ENCODE results near the gene GLP1R. TPM values are rescaled to one million over a fixed set of nuclear protein-coding genes. Genes with fewer than 3 reads are reported as not detected.
"Not testable (repeated sequence)": the region's sequence is repeated elsewhere in the genome, so short reads cannot be mapped to it uniquely, and the experiment has no call there.

GLP1R gene
- total RNA-seq, 1 experiment from 2014 or later: not detected

DNA sequence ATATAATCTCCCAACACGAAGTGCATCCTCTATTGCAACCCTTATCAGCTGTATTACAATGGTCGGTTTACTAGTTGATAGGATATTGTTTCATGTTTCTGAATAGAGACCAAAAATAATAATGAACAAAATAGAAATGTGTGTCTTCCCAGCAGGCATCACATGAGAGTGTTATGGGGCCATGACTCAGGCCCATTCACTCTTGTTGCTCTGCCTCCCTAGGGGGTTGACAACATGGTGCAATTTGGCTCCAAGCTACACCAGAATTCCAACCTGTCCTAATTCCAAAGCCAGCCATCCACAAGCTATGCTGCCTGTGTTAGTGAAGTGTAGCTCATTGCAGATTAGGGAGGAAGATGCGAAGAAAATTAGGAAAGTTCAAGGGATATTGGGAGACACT, 79.5 kb downstream of the GLP1R start:
- no peak for DNase-seq (ENCODE audit: low spot score)

GRCh38 chr6:39128832-39129231, 80.3 kb downstream of the GLP1R start:
- DNase-seq (ENCODE audit: low spot score): no peak

GRCh38 chr6:39130691-39131090, 82.1 kb downstream of the GLP1R start:
- no peak for DNase-seq (ENCODE audit: low spot score)

DNA sequence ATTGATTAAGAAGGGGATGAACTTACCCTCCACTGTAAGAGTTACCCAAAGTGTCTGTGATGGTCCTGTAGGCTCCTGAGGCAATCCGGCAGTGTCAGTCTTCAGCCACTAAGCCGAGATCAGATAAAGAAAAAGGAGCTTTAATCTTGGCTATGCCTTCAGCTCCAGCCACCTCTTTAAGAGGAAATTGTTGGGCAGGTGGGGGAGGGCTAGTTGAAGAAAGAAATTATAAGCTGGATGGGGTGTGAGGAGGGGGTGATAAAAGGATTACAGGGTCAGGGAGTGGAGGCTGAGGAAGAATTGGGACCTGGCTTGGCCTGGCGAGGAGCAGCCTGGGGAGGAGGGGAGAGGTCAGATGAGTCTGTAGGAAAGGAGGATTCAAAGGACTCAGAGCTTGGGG, 86.2 kb downstream of the GLP1R start:
- DNase-seq (ENCODE audit: low spot score): not testable (repeated sequence)

DNA sequence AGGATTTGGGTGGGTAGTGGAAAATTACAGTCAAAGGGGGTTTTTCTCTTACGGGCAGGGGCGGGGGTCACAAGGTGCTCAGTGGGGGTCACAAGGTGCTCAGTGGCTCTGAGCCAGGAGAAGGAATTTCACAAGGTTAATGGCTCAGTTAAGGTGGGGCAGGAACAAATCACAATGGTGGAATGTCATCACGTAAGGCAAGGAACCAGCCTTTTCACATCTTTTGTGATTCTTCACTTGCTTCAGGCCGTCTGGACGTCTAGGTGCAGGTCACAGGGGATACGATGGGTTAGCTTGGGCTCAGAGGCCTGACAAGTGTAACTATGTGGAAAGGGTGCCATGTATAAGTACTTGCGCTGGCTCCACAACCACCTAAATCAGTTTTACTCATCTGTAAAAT, 87.6 kb downstream of the GLP1R start:
- DNase-seq (ENCODE audit: low spot score): not testable (repeated sequence)

DNA sequence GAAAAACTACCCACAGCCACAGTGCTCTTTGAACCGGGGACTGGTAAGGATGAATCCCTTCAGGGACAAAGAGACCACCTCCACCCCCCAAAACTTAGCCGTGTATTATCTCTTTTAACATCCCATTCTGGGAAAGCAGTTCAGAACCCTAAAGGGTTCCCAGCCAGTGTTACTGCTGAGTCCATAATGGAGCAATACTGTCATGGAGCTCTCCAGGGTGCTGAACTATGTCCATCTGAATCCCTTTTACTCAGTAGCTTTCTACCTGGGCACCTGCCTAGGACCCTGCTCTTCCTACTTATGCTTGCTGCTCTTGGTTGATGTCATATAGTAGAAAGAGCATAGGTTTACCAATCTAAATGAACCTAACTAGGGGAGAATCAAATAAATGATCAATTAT, 88.7 kb downstream of the GLP1R start:
- DNase-seq (ENCODE audit: low spot score): no peak

Other genes with a start within 250 kb of the GLP1R start
- 15.0 and 27.4 TPM in 2 replicates for gene SAYSD1, start 66.4 kb downstream of the GLP1R start, total RNA-seq (2014; rRNA removed; shearing (Covaris generic))
- gene KCNK5, start 180.7 kb downstream of the GLP1R start, total RNA-seq (2014; rRNA removed; shearing (Covaris generic)): 0.58 TPM in 2 replicates